ENCODE data around the gene XPO6. TPM values are rescaled to one million over a fixed set of nuclear protein-coding genes. Genes with fewer than 3 reads are reported as not detected.
A peak's percentile ranks its signal among the peaks of the same experiment; 100 is the strongest.

Gene XPO6
- total and polyA plus RNA-seq, 2 of the 13 experiments (the other 11 are each of a cell fraction or from before 2014, with no cell fraction given): 109 to 129 TPM

GRCh38 chr16:28210979-28211588 lies 681 bp downstream of the XPO6 start (continued):
- TF ChIP-seq ZNF281 (CRISPR knock-in tag; IDR thresholded peaks at IDR 0.05; ENCODE audit: borderline replicate concordance) (peak; percentile 95), CEBPB (IDR thresholded peaks at IDR 0.05; ENCODE audit: borderline replicate concordance, low read depth, low read length) (no peak), ELF1 (CRISPR knock-in tag; IDR thresholded peaks at IDR 0.05) (no peak), GABPB1 (CRISPR knock-in tag; IDR thresholded peaks at IDR 0.05) (peak; percentile 76), SP5 (CRISPR knock-in tag; IDR thresholded peaks at IDR 0.05; ENCODE audit: borderline replicate concordance, low read depth) (no peak), NR2F1 (CRISPR knock-in tag; IDR thresholded peaks at IDR 0.05) (no peak; a peak in 1 of 4 replicates), TP53 (CRISPR knock-in tag; conservative IDR thresholded peaks at IDR 0.05) (no peak), ARID5B (CRISPR knock-in tag; IDR thresholded peaks at IDR 0.05) (peak; percentile 35), HDAC1 (CRISPR knock-in tag; IDR thresholded peaks at IDR 0.05) (peak; percentile 54; the same call in 1 of the 2 replicates), TARDBP (CRISPR knock-in tag; IDR thresholded peaks at IDR 0.05) (no peak; the same call in 1 of the 2 replicates), ZNF720 (CRISPR knock-in tag; IDR thresholded peaks at IDR 0.05) (no peak), FOXP4 (CRISPR knock-in tag; IDR thresholded peaks at IDR 0.05) (no peak), ZFP62 (CRISPR knock-in tag; IDR thresholded peaks at IDR 0.05) (no peak), MEIS2 (CRISPR knock-in tag; IDR thresholded peaks at IDR 0.05) (no peak), KAT2B (IDR thresholded peaks at IDR 0.05; ENCODE audit: borderline replicate concordance, low read depth, low read length) (no peak), ZNF777 (CRISPR knock-in tag; IDR thresholded peaks at IDR 0.05) (no peak), GPN1 (CRISPR knock-in tag; IDR thresholded peaks at IDR 0.05; ENCODE audit: borderline replicate concordance) (no peak)
- TF ChIP-seq, protein P1, sequence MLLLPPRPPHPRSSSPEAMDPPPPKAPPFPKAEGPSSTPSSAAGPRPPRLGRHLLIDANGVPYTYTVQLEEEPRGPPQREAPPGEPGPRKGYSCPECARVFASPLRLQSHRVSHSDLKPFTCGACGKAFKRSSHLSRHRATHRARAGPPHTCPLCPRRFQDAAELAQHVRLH (CRISPR knock-in tag; IDR thresholded peaks at IDR 0.05; ENCODE audit: borderline replicate concordance, low read depth): peak; percentile 70; the same call in 1 of the 2 replicates
- TF ChIP-seq, protein P2, sequence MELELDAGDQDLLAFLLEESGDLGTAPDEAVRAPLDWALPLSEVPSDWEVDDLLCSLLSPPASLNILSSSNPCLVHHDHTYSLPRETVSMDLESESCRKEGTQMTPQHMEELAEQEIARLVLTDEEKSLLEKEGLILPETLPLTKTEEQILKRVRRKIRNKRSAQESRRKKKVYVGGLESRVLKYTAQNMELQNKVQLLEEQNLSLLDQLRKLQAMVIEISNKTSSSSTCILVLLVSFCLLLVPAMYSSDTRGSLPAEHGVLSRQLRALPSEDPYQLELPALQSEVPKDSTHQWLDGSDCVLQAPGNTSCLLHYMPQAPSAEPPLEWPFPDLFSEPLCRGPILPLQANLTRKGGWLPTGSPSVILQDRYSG (CRISPR knock-in tag; IDR thresholded peaks at IDR 0.05): no peak
